Measurements from ENCODE around the gene FOXP4.

GRCh38 chr6:41588111-41588510, 41.9 kb downstream of the FOXP4 start:
- TF ChIP-seq POLR2AphosphoS5 (IDR thresholded peaks at IDR 0.05; ENCODE audit: low read depth, low read length) (no peak), POLR2A (IDR thresholded peaks at IDR 0.05; ENCODE audit: low read depth, low read length) (no peak)
